SK-N-SH (cell line): ENCODE data around the gene MCAM.

Experiments
- CTCF ChIP-seq: fragments of 200-600 bp; sonication (generic); IDR thresholded peaks from 2 replicates; pipeline ENCODE4 v1.6.1; 2017; ENCODE audit warnings: antibody characterized with exemption, mild to moderate bottlenecking, moderate library complexity
- FOXJ3 ChIP-seq: sonication (generic); formaldehyde crosslinking; IDR thresholded peaks from 2 replicates; pipeline ENCODE4 v1.5.1; 2020; ENCODE audit warnings: mild to moderate bottlenecking, missing genetic modification reagents
- FOXM1 ChIP-seq: IDR thresholded peaks from 2 replicates; pipeline ENCODE4 v1.4.0; 2012; ENCODE audit warnings: low read depth, mild to moderate bottlenecking
- IRF3 ChIP-seq: fragments of 150-350 bp; IDR thresholded peaks from 2 replicates; pipeline ENCODE4 v1.6.1; 2016; ENCODE audit warnings: mild to moderate bottlenecking, low read depth, low read length
- NRF1 ChIP-seq: IDR thresholded peaks from 2 replicates; pipeline ENCODE4 v1.6.1; 2012; ENCODE audit warnings: low read depth, mild to moderate bottlenecking, low read length
- POLR2AphosphoS5 ChIP-seq: IDR thresholded peaks from 2 replicates; pipeline ENCODE4 v1.6.1; 2012; ENCODE audit warnings: low read depth, low read length
- TAF1 ChIP-seq: IDR thresholded peaks from 2 replicates; pipeline ENCODE4 v1.6.1; 2012; ENCODE audit warnings: low read depth, mild to moderate bottlenecking, low read length, moderate library complexity, borderline replicate concordance
- ZBTB33 ChIP-seq: IDR thresholded peaks from 2 replicates; pipeline ENCODE4 v1.4.0; 2012; ENCODE audit warnings: low read depth, borderline replicate concordance

GRCh38 chr11:119361056-119361787 lies 44.3 kb upstream of the MCAM start:
- TF ChIP-seq ZBTB33 (peak; percentile 64; the same call in 1 of the 2 replicates), CTCF (no peak), FOXJ3 (CRISPR knock-in tag) (no peak), POLR2AphosphoS5 (0 out of 2 replicates have a peak, but pooled peaks have one; percentile 7), FOXM1 (no peak), TAF1 (no peak), NRF1 (peak; percentile 55), IRF3 (no peak)
